Endodermal cell (in vitro differentiated cells): ENCODE results near the gene KLHL14. TPM values are rescaled to one million over a fixed set of nuclear protein-coding genes. Genes with fewer than 3 reads are reported as not detected.

Experiments used
- DNase-seq: peaks from one replicate; pipeline ENCODE4 v3.0.0-alpha.2; 2017
- H3K27ac ChIP-seq: 2 replicates; pipeline ENCODE4 v1.5.1; 2013; ENCODE audit warnings: mild to moderate bottlenecking, low read depth, low read length, moderate library complexity
- H3K27me3 ChIP-seq: 2 replicates; pipeline ENCODE4 v1.6.1; 2013; ENCODE audit warnings: mild to moderate bottlenecking, low read length, moderate library complexity; ENCODE audit not compliant: insufficient read depth, control insufficient read depth, poor library complexity, severe bottlenecking
- H3K36me3 ChIP-seq: 2 replicates; pipeline ENCODE4 v1.7.0; 2013; ENCODE audit warnings: mild to moderate bottlenecking, low read length, moderate library complexity; ENCODE audit not compliant: control insufficient read depth, insufficient read depth
- H3K4me1 ChIP-seq: one replicate; pipeline ENCODE4 v1.7.0; 2013; ENCODE audit warnings: low read length; ENCODE audit not compliant: control insufficient read depth, insufficient read depth
- H3K4me3 ChIP-seq: 2 replicates; pipeline ENCODE4 v1.5.1; 2013; ENCODE audit warnings: mild to moderate bottlenecking, low read length, moderate library complexity
- H3K9ac ChIP-seq: 2 replicates; pipeline ENCODE4 v1.6.1; 2013; ENCODE audit warnings: mild to moderate bottlenecking, low read length, moderate library complexity; ENCODE audit not compliant: poor library complexity, severe bottlenecking; ENCODE audit errors: extremely low read depth
- H3K9me3 ChIP-seq: 2 replicates; pipeline ENCODE4 v1.6.1; 2013; ENCODE audit warnings: mild to moderate bottlenecking, low read length, moderate library complexity; ENCODE audit not compliant: control insufficient read depth
- H3K27ac Mint-ChIP-seq: 2 replicates; pipeline ENCODE4 v1.8.0; 2020; ENCODE audit warnings: mixed read lengths
- H3K27me3 Mint-ChIP-seq: 2 replicates; pipeline ENCODE4 v1.8.0; 2021; ENCODE audit warnings: mild to moderate bottlenecking, mixed read lengths; ENCODE audit not compliant: insufficient read depth
- H3K36me3 Mint-ChIP-seq: 2 replicates; pipeline ENCODE4 v1.8.0; 2020; ENCODE audit warnings: low read depth, mixed read lengths
- H3K4me1 Mint-ChIP-seq: 2 replicates; pipeline ENCODE4 v1.8.0; 2020; ENCODE audit warnings: mixed read lengths
- H3K4me3 Mint-ChIP-seq: 2 replicates; pipeline ENCODE4 v1.8.0; 2020; ENCODE audit warnings: mild to moderate bottlenecking, moderate library complexity, mixed read lengths
- H3K9me3 Mint-ChIP-seq: 2 replicates; pipeline ENCODE4 v1.8.0; 2020; ENCODE audit warnings: mild to moderate bottlenecking, mixed read lengths
- WGBS, 2 experiments: methylation state at CpG; one replicate each; pipeline versions ENCODE4 v1.1.5 to v1.1.7; 2013; ENCODE audit warnings: missing lambda C conversion rate in 2 of 2, mixed read lengths in 1 of 2; ENCODE audit not compliant: insufficient coverage in 1 of 2, insufficient read length in 1 of 2; 5-methylcytosine and 5-hydroxymethylcytosine counted together
- total RNA-seq, 2 donors: library from RNA; stranded (reverse); fragmentation: NEBNext Ultra II Directional in 1 of 2; extraction: Animal tissue kit (Norgen Biotek cat#: 25700) in 1 of 2; gene quantifications; 2 replicates in 1 of 2; 3 replicates in 1 of 2; pipeline ENCODE4 v1.2.1, GENCODE V29; 2021
- TF ChIP-seq, protein P1 (sequence below): fragments of 200-600 bp; sonication (generic); conservative IDR thresholded peaks from 2 replicates; pipeline ENCODE4 v1.5.0; 2021; ENCODE audit warnings: antibody characterized with exemption, mild to moderate bottlenecking

KLHL14 gene
- total RNA-seq, 2 donors from 2014 or later: 4.2 TPM

- WGBS, 2 experiments: 7% methylated on average over 4 of the region's 4 CpGs; no CpG with 5 or more reads in 1 of the 2 experiments
- H3K27me3 ChIP-seq: no peaks in the 10 kb centered on the region
- H3K4me3 ChIP-seq: no peak overlapping the region
- no peak overlapping the region for H3K9ac ChIP-seq
- Mint-ChIP-seq H3K4me1 (peaks cover 6% of the 10 kb centered on the region), H3K4me3 (no peak overlapping the region), H3K9me3 (no peaks in the 10 kb centered on the region), H3K36me3 (no peaks in the 10 kb centered on the region), H3K27me3 (peaks cover 2% of the 10 kb centered on the region), H3K27ac (no peak overlapping the region)
- no peaks in the 10 kb centered on the region for H3K4me1 ChIP-seq
- no peaks in the 10 kb centered on the region for H3K9me3 ChIP-seq
- H3K36me3 ChIP-seq: no peaks in the 10 kb centered on the region
- H3K27ac ChIP-seq: no peak overlapping the region
- TF ChIP-seq, protein P1, sequence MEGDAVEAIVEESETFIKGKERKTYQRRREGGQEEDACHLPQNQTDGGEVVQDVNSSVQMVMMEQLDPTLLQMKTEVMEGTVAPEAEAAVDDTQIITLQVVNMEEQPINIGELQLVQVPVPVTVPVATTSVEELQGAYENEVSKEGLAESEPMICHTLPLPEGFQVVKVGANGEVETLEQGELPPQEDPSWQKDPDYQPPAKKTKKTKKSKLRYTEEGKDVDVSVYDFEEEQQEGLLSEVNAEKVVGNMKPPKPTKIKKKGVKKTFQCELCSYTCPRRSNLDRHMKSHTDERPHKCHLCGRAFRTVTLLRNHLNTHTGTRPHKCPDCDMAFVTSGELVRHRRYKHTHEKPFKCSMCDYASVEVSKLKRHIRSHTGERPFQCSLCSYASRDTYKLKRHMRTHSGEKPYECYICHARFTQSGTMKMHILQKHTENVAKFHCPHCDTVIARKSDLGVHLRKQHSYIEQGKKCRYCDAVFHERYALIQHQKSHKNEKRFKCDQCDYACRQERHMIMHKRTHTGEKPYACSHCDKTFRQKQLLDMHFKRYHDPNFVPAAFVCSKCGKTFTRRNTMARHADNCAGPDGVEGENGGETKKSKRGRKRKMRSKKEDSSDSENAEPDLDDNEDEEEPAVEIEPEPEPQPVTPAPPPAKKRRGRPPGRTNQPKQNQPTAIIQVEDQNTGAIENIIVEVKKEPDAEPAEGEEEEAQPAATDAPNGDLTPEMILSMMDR: peak; percentile 87
- DNase-seq: peak; percentile 84
Measured at GRCh38 chr18:32714571-32715148, 58.2 kb downstream of the KLHL14 start.

DNA sequence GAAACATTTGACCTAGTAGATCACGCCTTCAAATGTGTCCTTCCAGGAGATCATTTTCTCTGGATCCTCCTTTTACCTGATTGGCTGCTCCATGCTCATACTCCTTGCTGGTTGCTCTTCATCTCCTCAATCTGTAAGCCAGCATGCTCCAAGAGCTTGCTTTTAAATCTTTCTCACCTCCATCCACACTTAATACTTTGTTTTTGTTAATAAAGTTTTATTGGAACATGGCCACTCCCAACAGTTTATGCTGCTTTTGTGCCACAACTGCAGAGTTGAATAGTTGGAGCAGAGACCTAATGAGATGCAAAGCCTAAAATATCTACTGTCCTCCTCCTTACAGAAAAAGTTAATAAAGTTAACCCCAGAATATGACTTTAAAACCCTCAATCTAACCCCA is 60.0 kb downstream of the KLHL14 start:
- WGBS, 2 experiments: 84 to 100% methylated on average over 1 of the region's 1 CpG
- no peaks in the 10 kb centered on the region for H3K9me3 ChIP-seq
- Mint-ChIP-seq H3K4me3 (no peak overlapping the region), H3K4me1 (peaks cover 4% of the 10 kb centered on the region), H3K9me3 (no peaks in the 10 kb centered on the region), H3K36me3 (no peaks in the 10 kb centered on the region), H3K27ac (no peak overlapping the region), H3K27me3 (no peaks in the 10 kb centered on the region)
- no peak overlapping the region for H3K9ac ChIP-seq
- no peak for DNase-seq
- no peak overlapping the region for H3K27ac ChIP-seq
- no peak overlapping the region for H3K4me3 ChIP-seq
- no peaks in the 10 kb centered on the region for H3K4me1 ChIP-seq
- TF ChIP-seq, protein P1: no peak
- H3K36me3 ChIP-seq: no peaks in the 10 kb centered on the region
- no peaks in the 10 kb centered on the region for H3K27me3 ChIP-seq

GRCh38 chr18:32711862-32712261 is 61.0 kb downstream of the KLHL14 start:
- Mint-ChIP-seq H3K9me3 (no peaks in the 10 kb centered on the region), H3K4me1 (peaks cover 4% of the 10 kb centered on the region), H3K27ac (no peak overlapping the region), H3K4me3 (no peak overlapping the region), H3K27me3 (no peaks in the 10 kb centered on the region), H3K36me3 (no peaks in the 10 kb centered on the region)
- DNase-seq: no peak
- H3K9me3 ChIP-seq: no peaks in the 10 kb centered on the region
- no peak overlapping the region for H3K9ac ChIP-seq
- H3K27me3 ChIP-seq: no peaks in the 10 kb centered on the region
- 100% methylated on average over 2 of the region's 2 CpGs; no CpG with 5 or more reads in 1 of the 2 experiments for WGBS, 2 experiments
- no peaks in the 10 kb centered on the region for H3K36me3 ChIP-seq
- TF ChIP-seq, protein P1: no peak
- H3K4me3 ChIP-seq: no peak overlapping the region
- H3K4me1 ChIP-seq: no peaks in the 10 kb centered on the region
- H3K27ac ChIP-seq: no peak overlapping the region
